HL-60/S4 (cell line): ENCODE results near the gene GRAMD1B.

Experiments
- in situ Hi-C: fragments of 300-500 bp; cut with MboI; formaldehyde crosslinking; loops from 2 replicates; pipeline ENCODE4 v1.14.3; 2022; ENCODE audit warnings: low sequenced_read_pairs

The GRAMD1B gene

DNA sequence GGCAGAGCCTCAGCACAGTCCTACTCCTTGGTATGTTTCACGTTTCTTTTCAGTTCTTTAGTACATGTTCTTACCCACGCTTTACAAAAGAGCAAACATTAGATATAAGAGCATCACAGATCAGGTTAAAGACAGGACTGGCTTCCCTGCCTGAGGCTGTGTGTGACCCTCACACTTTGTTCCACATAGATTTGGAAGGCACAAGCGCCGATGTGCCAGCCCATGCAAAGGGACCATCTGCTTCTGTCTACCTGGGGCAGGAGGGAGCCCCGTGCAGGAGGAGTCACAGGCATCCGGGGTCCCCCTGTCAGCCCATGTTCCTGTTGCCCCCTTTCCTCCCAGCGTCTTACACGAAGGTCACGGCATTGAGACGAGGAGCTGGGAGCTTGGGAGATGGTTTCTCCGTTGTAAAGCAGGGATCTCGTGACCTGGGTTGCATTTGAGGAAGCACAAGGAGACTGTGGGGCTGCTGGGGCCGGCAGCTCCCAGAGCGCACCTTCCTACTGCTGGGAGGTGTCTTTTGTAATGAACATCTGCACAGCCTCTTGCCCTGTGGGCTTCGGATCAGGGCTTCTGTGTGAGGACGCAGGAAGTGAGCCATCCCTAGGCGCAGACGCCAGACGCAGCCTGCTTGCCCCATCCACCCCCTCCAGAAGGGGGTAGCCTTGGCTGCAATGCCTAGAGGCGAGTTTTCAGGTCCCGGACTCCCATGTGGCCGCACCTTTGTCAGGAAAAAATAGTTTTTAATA lies 151.8 kb downstream of the GRAMD1B start:
- in situ Hi-C loops: no loop called here

DNA sequence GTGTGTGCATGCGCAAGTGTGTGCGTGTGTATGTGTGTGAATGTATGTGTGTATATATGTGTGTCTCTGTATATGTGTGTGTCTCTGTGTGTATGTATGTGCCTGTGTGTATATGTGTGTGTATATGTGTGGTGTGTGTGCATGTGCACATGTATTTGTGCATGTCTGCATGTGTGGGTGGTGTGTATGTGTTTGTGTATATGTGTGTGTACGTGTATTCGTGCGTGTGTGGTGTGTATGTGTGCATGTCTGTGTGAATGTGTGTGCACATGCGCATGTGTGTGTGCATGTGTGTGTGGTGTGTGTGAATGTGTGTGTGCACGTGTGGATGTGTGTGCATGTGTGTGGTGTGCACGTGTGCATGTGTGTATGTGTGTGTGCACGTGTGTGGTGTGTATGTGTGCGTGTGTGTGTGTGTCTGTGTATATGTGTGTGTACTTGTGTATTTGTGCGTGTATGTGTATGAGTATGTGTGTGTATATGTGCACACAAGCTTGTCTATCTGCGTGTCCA lies 153.0 kb downstream of the GRAMD1B start:
- in situ Hi-C loops: no loop called here

GRCh38 chr11:123584186-123584585 lies 154.1 kb downstream of the GRAMD1B start:
- in situ Hi-C loops: no loop called here

- in situ Hi-C loops: no loop called here
Measured at GRCh38 chr11:123584737-123585136, 154.7 kb downstream of the GRAMD1B start.

GRCh38 chr11:123585206-123585605 lies 155.1 kb downstream of the GRAMD1B start:
- in situ Hi-C loops: no loop called here

DNA sequence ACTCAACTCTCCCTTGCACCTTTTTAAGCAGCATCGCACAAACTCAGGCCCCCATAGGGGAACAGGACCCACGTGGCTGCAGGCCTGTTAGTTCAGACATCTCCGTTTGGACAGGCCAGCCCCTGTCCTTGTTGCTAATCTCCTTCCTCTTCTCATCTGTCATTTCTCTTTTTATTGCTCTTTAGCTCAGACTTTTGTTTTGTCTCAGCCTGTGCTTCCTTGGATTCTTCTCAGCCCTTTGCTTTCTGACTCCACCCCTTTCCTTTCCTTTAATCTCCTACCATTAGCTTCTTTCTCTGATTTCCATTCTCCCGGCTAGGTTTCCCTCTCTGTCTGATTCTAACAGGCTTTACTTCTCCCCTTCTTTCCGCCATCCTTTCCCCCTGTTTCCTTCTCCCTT lies 155.6 kb downstream of the GRAMD1B start:
- in situ Hi-C loops: no loop called here

DNA sequence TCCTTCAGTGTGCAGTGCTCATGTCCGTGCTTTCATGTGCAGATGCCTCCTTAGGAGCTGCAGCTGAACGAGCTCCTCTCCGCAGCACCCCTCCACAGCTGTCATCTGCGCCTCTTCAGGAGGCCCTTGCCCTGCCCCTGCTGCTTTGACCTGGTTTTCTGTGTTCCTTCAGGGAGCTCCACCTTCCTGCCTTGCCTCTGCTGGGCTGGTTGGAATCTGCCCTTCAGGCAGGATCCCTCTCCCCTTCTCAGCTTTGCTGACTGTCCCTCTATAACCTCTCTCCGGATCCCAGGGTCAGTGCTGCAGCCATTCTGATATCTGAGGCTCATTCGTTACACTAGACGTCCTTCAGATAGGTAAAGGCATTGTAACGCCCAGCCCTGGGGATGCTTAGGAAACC lies 156.5 kb downstream of the GRAMD1B start:
- in situ Hi-C loops: no loop called here

- in situ Hi-C loops: no loop called here
Measured at GRCh38 chr11:123587044-123587443, 157.0 kb downstream of the GRAMD1B start.

DNA sequence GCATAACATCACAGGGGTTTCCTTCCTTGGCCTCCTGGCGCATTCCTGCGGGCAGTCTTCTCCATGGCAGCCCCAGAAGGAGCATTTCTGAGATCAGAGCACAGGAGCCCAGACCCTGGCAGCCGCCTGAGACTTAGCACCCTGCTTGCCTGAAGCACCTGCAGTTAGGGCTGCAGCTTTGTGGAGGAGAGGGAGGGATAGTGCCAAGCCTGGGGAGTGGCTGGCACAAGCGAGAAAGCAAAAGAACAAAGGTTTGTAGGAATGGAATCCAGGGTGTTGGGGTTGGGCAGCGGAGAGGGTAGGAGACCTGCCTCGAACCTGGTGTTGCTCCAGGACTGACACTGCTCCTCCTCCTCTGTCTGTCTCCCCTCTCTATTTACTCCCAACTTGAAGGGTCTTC lies 157.5 kb downstream of the GRAMD1B start:
- in situ Hi-C loops: no loop called here

GRCh38 chr11:123588117-123588863 lies 158.2 kb downstream of the GRAMD1B start:
- in situ Hi-C loops: no loop called here

DNA sequence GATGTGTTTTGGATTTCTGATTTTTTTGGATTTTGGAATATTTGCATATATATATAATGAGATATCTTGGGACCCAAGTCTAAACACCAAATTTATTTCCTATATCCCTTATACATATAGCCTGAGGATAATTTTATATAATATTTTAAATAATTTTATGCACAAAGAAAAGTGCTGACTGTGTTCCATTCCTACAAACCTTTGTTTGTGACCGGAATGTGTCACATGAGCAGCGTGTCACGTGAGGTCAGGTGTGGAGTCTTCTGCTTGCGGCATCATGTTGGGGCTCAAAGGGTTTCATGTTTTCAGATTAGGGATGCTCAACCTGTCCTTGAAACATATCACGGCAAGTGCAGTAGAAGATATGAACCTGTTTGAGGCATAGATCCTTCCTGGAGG lies 158.8 kb downstream of the GRAMD1B start:
- in situ Hi-C loops: no loop called here

- in situ Hi-C loops: no loop called here
Measured at GRCh38 chr11:123590296-123590912, 160.3 kb downstream of the GRAMD1B start.

GRCh38 chr11:123593570-123593969 lies 163.5 kb downstream of the GRAMD1B start:
- in situ Hi-C loops: no loop called here

GRCh38 chr11:123594188-123594901 lies 164.3 kb downstream of the GRAMD1B start:
- in situ Hi-C loops: no loop called here

DNA sequence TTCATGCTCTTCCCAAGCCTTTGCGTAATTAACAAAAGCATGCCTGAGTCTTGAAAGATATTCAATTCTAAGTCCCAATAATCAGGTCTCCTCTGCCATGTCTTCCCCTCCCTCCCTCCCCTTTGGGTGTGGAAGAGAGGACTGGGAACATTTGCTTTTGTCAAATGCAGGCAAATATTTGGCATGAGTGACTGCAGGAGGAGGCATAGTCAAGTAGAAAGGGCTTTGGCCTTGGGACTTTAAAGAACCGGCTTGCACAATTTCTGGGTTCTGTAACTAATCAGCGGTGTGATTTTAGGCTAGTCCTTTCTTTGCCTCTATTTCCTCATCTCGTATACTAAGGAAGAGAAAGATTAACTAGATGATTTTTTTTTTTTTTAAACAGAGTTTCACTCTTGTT lies 164.9 kb downstream of the GRAMD1B start:
- in situ Hi-C loops: no loop called here

DNA sequence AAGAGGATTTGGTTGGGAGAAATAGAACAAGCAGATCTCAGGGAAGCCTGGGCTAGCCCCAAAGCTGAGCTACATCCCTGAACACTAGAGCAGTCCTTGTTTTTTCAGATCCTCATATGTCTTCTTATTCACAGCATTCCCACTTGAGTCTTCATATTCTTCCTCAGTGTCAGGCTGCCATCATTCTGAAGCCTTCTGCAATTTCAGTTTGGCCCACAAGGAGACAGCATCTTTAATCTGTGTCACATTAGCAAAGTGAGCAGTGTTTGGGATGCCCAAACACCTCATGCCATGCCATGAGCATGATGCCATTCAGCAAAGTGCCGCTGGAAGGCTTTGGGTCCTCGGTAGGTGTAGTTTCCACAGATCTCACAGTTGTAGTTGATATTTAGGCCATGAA lies 167.8 kb downstream of the GRAMD1B start:
- in situ Hi-C loops: no loop called here

DNA sequence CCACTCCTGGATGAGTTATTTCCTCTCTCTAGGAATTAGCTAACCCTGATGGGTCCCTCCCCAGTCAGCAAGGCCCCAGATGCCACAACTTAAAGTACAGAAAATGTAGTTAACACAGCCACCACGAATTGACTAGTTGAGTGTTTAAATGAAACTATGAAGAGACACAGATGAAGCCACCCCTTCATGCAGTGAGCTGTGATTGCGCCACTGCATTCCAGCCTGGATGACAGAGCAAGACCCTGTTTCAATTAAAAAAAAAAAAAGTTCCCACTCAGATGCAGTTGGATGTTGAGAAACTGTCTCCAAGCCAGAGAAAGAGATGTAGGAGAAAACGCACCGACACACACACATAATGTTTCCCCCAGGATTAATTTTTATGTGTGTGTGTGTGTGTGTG lies 171.1 kb downstream of the GRAMD1B start:
- in situ Hi-C loops: no loop called here

- in situ Hi-C loops: no loop called here
Measured at GRCh38 chr11:123601743-123602142, 171.7 kb downstream of the GRAMD1B start.

- in situ Hi-C loops: no loop called here
Measured at GRCh38 chr11:123603666-123604065, 173.6 kb downstream of the GRAMD1B start.

DNA sequence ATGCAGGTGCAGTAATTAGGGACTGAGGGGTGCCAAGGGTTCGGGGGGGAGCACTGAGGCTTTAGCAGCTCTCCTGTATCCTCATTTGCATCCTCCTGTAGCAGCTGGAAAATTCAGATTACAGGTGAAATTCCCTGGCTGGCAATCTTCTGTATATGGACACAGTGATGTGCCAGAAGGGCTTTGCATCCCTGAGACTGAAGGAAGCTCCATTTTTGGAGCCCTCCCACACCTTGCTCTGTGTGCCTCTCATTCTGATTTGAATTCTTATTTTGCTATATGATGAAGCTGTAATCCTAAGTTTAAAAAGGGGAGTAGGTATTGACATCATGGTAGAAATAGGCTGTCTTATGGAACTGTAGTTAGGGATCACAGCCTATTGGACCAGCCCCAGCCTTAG lies 177.7 kb downstream of the GRAMD1B start:
- in situ Hi-C loops: no loop called here

- in situ Hi-C loops: no loop called here
Measured at GRCh38 chr11:123608371-123608770, 178.3 kb downstream of the GRAMD1B start.
